Astrocyte of the cerebellum (primary cell): ENCODE results near the gene FCRL3.

ENCODE experiments used
- DNase-seq: peaks from one replicate; pipeline ENCODE4 v3.0.0-alpha.2; 2011; ENCODE audit warnings: low read depth
- H3K4me3 ChIP-seq: 2 replicates; pipeline ENCODE4 v1.5.1; 2011; ENCODE audit warnings: mild to moderate bottlenecking, low read depth, low read length, moderate library complexity
- in situ Hi-C: cut with HindIII; loops from 2 replicates; pipeline ENCODE4 v1.10.0; 2017; ENCODE audit warnings: low sequenced_read_pairs
- TF ChIP-seq, protein P1 (sequence below): IDR thresholded peaks from 2 replicates; pipeline ENCODE4 v1.5.1; 2012; ENCODE audit warnings: low read length, low read depth, moderate library complexity, mild to moderate bottlenecking; ENCODE audit errors: missing control alignments

Gene FCRL3

DNA sequence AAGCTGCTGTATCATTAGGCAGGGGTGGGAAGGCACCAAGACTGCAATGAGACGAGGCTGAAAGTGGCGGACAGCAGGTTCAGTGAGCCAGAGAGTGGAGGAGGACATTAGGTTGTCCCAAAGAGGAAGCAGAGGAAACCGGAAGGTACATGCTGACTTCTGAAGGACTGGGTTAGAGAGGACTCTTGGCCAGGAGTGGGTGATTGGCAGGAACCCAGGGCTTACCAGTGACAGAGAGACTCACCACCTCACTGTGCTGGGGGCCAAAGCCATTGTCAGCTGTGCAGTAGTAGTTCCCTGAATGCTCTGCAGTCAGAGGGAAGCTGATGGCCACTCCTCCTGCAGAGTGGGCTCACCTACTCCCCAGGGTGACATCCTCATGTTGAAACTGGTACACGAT, 60.8 kb downstream of the FCRL3 start:
- in situ Hi-C loops = no loop called here
- no peak for DNase-seq
- TF ChIP-seq, protein P1, sequence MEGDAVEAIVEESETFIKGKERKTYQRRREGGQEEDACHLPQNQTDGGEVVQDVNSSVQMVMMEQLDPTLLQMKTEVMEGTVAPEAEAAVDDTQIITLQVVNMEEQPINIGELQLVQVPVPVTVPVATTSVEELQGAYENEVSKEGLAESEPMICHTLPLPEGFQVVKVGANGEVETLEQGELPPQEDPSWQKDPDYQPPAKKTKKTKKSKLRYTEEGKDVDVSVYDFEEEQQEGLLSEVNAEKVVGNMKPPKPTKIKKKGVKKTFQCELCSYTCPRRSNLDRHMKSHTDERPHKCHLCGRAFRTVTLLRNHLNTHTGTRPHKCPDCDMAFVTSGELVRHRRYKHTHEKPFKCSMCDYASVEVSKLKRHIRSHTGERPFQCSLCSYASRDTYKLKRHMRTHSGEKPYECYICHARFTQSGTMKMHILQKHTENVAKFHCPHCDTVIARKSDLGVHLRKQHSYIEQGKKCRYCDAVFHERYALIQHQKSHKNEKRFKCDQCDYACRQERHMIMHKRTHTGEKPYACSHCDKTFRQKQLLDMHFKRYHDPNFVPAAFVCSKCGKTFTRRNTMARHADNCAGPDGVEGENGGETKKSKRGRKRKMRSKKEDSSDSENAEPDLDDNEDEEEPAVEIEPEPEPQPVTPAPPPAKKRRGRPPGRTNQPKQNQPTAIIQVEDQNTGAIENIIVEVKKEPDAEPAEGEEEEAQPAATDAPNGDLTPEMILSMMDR = no peak
- H3K4me3 ChIP-seq = no peak overlapping the region

GRCh38 chr1:157628773-157629172, 71.8 kb downstream of the FCRL3 start:
- TF ChIP-seq, protein P1 = no peak
- in situ Hi-C loops = no loop called here
- H3K4me3 ChIP-seq = no peak overlapping the region
- DNase-seq = no peak
